B cell (primary cell): ENCODE data around the gene ATP6V1G2. TPM values are rescaled to one million over a fixed set of nuclear protein-coding genes. Genes with fewer than 3 reads are reported as not detected.
"Not testable (repeated sequence)": the region's sequence is repeated elsewhere in the genome, so short reads cannot be mapped to it uniquely, and the experiment has no call there.

Source experiments
- ATAC-seq: fragments of 200-7000 bp; cut with Tn5 transposase; one replicate; pipeline ENCODE4 v1.10.0; 2021; ENCODE audit warnings: low read depth, mild to moderate bottlenecking, moderate number of reproducible peaks, moderate library complexity
- CTCF ChIA-PET: fragments of 350-600 bp; sonication (Branson Sonifier 250); formaldehyde crosslinking; loops from one replicate; lab custom pipeline; 2021; ENCODE audit warnings: antibody characterized with exemption, inconsistent platforms; lab: Charles Lee
- POLR2A ChIA-PET: fragments of 350-600 bp; sonication (Branson Sonifier 250); formaldehyde crosslinking; loops from one replicate; lab custom pipeline; 2021; ENCODE audit warnings: antibody characterized with exemption; lab: Charles Lee
- DNase-seq: peaks from one replicate; pipeline ENCODE4 v3.0.0; 2013
- H2AFZ ChIP-seq: 2 replicates; pipeline ENCODE4 v1.6.1; 2012; ENCODE audit warnings: mild to moderate bottlenecking, low read depth, low read length; ENCODE audit not compliant: insufficient read depth, poor library complexity, severe bottlenecking
- H3K27ac ChIP-seq, 2 donors: 1 replicate in 1 of 2; 2 replicates in 1 of 2; pipeline ENCODE4 v1.5.1; 2012 to 2013; ENCODE audit warnings: low read length in 2 of 2, mild to moderate bottlenecking in 2 of 2, moderate library complexity in 1 of 2
- H3K27me3 ChIP-seq, 4 experiments: fragments of 200-600 bp in 1 of 4; sonication (generic) in 1 of 4; replicated peaks in 1 of 4; 1 replicate in 2 of 4; 2 replicates in 2 of 4; pipeline versions ENCODE4 v1.6.1 to v1.7.0; 2013 to 2016; ENCODE audit warnings: low read length in 3 of 4, mild to moderate bottlenecking in 2 of 4, mixed read lengths in 1 of 4, moderate library complexity in 1 of 4; ENCODE audit not compliant: insufficient read depth in 4 of 4, control insufficient read depth in 3 of 4; ENCODE audit errors: control extremely low read depth in 1 of 4
- H3K36me3 ChIP-seq, 2 experiments: replicated peaks in 1 of 2; 1 replicate in 1 of 2; 2 replicates in 1 of 2; pipeline versions ENCODE4 v1.6.1 to v1.7.1; 2013; ENCODE audit warnings: low read length in 1 of 2; ENCODE audit not compliant: insufficient read depth in 2 of 2, control insufficient read depth in 1 of 2; ENCODE audit errors: control extremely low read depth in 1 of 2, extremely low read depth in 1 of 2
- H3K4me1 ChIP-seq, 2 donors: fragments of 200-600 bp in 1 of 2; sonication (generic) in 1 of 2; 1 replicate in 1 of 2; 2 replicates in 1 of 2; pipeline versions ENCODE4 v1.5.1 to v1.6.1; 2013 to 2017; ENCODE audit warnings: low read length in 2 of 2; ENCODE audit not compliant: control insufficient read depth in 2 of 2, insufficient read depth in 2 of 2
- H3K4me2 ChIP-seq: replicated peaks from 2 replicates; pipeline ENCODE3; 2012; ENCODE audit warnings: mild to moderate bottlenecking, low read depth, low read length; ENCODE audit not compliant: poor library complexity, severe bottlenecking
- H3K4me3 ChIP-seq, 5 experiments: fragments of 200-600 bp in 1 of 5; sonication (generic) in 1 of 5; 1 replicate in 3 of 5; 2 replicates in 2 of 5; pipeline versions ENCODE4 v1.5.1 to v1.7.0; 2011 to 2016; ENCODE audit warnings: low read length in 4 of 5, mild to moderate bottlenecking in 4 of 5, low read depth in 2 of 5, control low read depth in 1 of 5, moderate library complexity in 1 of 5; ENCODE audit not compliant: insufficient read depth in 1 of 5; ENCODE audit errors: control extremely low read depth in 1 of 5, extremely low read depth in 1 of 5
- H3K79me2 ChIP-seq: fragments of 200-600 bp; sonication (generic); one replicate; pipeline ENCODE4 v1.6.0; 2016; ENCODE audit warnings: low read length; ENCODE audit not compliant: control insufficient read depth, insufficient read depth
- H3K9ac ChIP-seq: fragments of 200-600 bp; sonication (generic); 2 replicates; pipeline ENCODE4 v1.6.1; 2017; ENCODE audit warnings: mild to moderate bottlenecking, low read length, moderate library complexity
- H3K9me3 ChIP-seq, 3 donors: one replicate each; pipeline versions ENCODE4 v1.6.1 to v1.7.1; 2013; ENCODE audit warnings: low read length in 2 of 3; ENCODE audit not compliant: control insufficient read depth in 2 of 3, insufficient read depth in 1 of 3; ENCODE audit errors: control extremely low read depth in 1 of 3
- H4K20me1 ChIP-seq: 2 replicates; pipeline ENCODE4 v1.6.0; 2012; ENCODE audit warnings: mild to moderate bottlenecking, low read length; ENCODE audit not compliant: insufficient read depth, control insufficient read depth, poor library complexity, severe bottlenecking
- H3K27ac Mint-ChIP-seq: one replicate; pipeline ENCODE4 v1.8.0; 2021; ENCODE audit warnings: mixed read lengths
- H3K27me3 Mint-ChIP-seq: one replicate; pipeline ENCODE4 v1.8.0; 2021; ENCODE audit warnings: mixed read lengths
- H3K4me1 Mint-ChIP-seq: one replicate; pipeline ENCODE4 v1.8.0; 2021; ENCODE audit warnings: mixed read lengths
- H3K4me3 Mint-ChIP-seq: one replicate; pipeline ENCODE4 v1.8.0; 2021; ENCODE audit warnings: mixed read lengths
- H3K9me3 Mint-ChIP-seq: one replicate; pipeline ENCODE4 v1.8.0; 2022; ENCODE audit warnings: mixed read lengths; ENCODE audit not compliant: insufficient read depth
- CTCF ChIP-seq: fragments of 200-600 bp; IDR thresholded peaks from one replicate; pipeline ENCODE4 v1.8.0; 2022; ENCODE audit warnings: antibody characterized with exemption, mild to moderate bottlenecking
- WGBS: methylation state at CpG from one replicate; pipeline ENCODE4 v1.1.5; 2013; ENCODE audit warnings: missing lambda C conversion rate; ENCODE audit not compliant: insufficient coverage; 5-methylcytosine and 5-hydroxymethylcytosine counted together
- intact Hi-C: fragments of 100-400 bp; cut with micrococcal nuclease; formaldehyde crosslinking; loops from one replicate; pipeline ENCODE4 v1.10.0; 2022
- polyA plus RNA-seq: library from polyadenylated mRNA; depleted of rRNA; stranded (reverse); fragments of >200 nt; gene quantifications from 2 replicates; pipeline ENCODE4 v1.2.3, GENCODE V29; 2012
- total RNA-seq, 2 donors: library from RNA; stranded (reverse); fragments of 120-200 nt in 1 of 2; gene quantifications; 1 replicate in 1 of 2; 2 replicates in 1 of 2; pipeline versions ENCODE4 v1.2.3 to v1.2.4, GENCODE V29; 2013 to 2022

The ATP6V1G2 gene
- total and polyA plus RNA-seq, 2 donors (not counting 1 experiment from before 2014, with no cell fraction given): 3.3 to 4.5 TPM

DNA sequence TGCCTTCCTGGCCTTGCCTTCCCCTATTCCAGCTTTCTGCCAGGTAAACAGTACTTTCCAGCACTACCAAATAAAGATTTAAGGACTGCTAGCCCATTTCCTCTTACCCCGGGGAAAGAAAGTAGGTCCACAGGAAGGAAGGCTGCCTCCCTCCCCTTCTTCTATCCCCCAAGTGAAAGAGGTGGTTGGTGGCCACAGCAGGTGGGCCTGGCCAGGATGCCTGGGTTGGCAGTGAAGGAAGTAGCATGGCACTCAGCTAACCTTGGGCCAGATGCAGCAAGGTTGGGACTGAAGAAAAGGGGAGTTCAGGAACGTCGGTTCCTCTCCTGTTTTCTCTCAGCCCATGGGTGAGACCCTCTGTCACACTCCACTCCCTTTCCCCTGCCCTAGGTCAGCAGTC lies 9.9 kb upstream of the ATP6V1G2 start:
- intact Hi-C loops: no loop called here
- Mint-ChIP-seq H3K4me3 (no peak overlapping the region), H3K4me1 (peaks cover 68% of the 10 kb centered on the region), H3K27me3 (no peaks in the 10 kb centered on the region), H3K9me3 (no peaks in the 10 kb centered on the region), H3K27ac (no peak overlapping the region)
- peaks cover 20% of the 10 kb centered on the region for H4K20me1 ChIP-seq
- no peak for TF ChIP-seq CTCF
- H3K27me3 ChIP-seq: no peaks in the 10 kb centered on the region
- H3K4me2 ChIP-seq: peak overlapping the region; percentile 35
- H3K4me3 ChIP-seq: no peak overlapping the region
- H3K36me3 ChIP-seq: peaks cover 0 to 3% of the 10 kb centered on the region in 2 experiments
- H3K4me1 ChIP-seq: peaks cover 58 to 64% of the 10 kb centered on the region in 2 donors
- H2AFZ ChIP-seq: no peak overlapping the region
- ChIA-PET POLR2A (interaction anchor here (0.6 to 42.6 kb wide), 3 partner anchors 9 to 175 kb away, joined by 3 to 1450 read pairs (median 4); partner anchors contain the start of genes LST1, LTA, LTB and NCR3), CTCF (interaction anchor here (29.4 kb wide), 1 partner anchor 34 kb away, joined by 2241 read pairs; the partner anchor contains the start of genes LST1, LTB, NCR3 and TNF)
- no peak overlapping the region for H3K9ac ChIP-seq
- no peaks in the 10 kb centered on the region for H3K9me3 ChIP-seq
- no CpG with 5 or more reads among the region's 3 CpGs for WGBS
- peaks cover 51% of the 10 kb centered on the region for H3K79me2 ChIP-seq
- DNase-seq (no peak), ATAC-seq (no peak)
- H3K27ac ChIP-seq: no peak overlapping the region

GRCh38 chr6:31551371-31551770 lies 5.0 kb upstream of the ATP6V1G2 start:
- Mint-ChIP-seq H3K27ac (peak overlapping the region; percentile 89), H3K4me3 (peak overlapping the region; percentile 71), H3K4me1 (peaks cover 51% of the 10 kb centered on the region)
- ChIA-PET CTCF (interaction anchor here (0.6 to 29.4 kb wide), 39 partner anchors 9 to 401 kb away, joined by 3 to 2241 read pairs (median 4); partner anchors contain the start of genes AIF1, BAG6, C6orf47 and DDX39B), POLR2A (interaction anchor here (1.0 to 42.6 kb wide), 4 partner anchors 9 to 101 kb away, joined by 3 to 1450 read pairs (median 4); partner anchors contain the start of genes BAG6, DDX39B, LST1 and LTA)
- not testable (repeated sequence) for H2AFZ ChIP-seq, H3K9me3 ChIP-seq, H3K27me3 Mint-ChIP-seq, H3K27me3 ChIP-seq, H3K9ac ChIP-seq, H3K36me3 ChIP-seq, H3K9me3 Mint-ChIP-seq, H3K27ac ChIP-seq, H4K20me1 ChIP-seq
- DNase-seq: peak; percentile 86
- H3K4me3 ChIP-seq: peak overlapping the region in 2 of 5 experiments; percentile 8 to 12
- H3K4me2 ChIP-seq: peak overlapping the region; percentile 48
- TF ChIP-seq CTCF: peak; percentile 78
- ATAC-seq: peak; percentile 13
- H3K79me2 ChIP-seq: peaks cover 55% of the 10 kb centered on the region
- WGBS: 17% methylated on average over 2 of the region's 5 CpGs
- H3K4me1 ChIP-seq: peaks cover 29 to 51% of the 10 kb centered on the region in 2 donors
- intact Hi-C loops: loop anchor here (1.0 kb wide), 3 partner anchors 9 to 47 kb away; no protein-coding TSS in a partner anchor
